ENCODE results near the gene BAZ2A.

Gene BAZ2A

GRCh38 chr12:56599041-56599440 is 31.1 kb downstream of the BAZ2A start:
- peaks cover 2% of the 10 kb centered on the region for H3F3A ChIP-seq (ENCODE audit: control insufficient read depth, insufficient read depth)
- peaks cover 70% of the 10 kb centered on the region for H3K36me3 ChIP-seq (ENCODE audit: control insufficient read depth, low read length)
- H4K20me1 ChIP-seq (ENCODE audit: control insufficient read depth, insufficient read depth, low read depth, low read length) = no peaks in the 10 kb centered on the region
- H3K9me3 ChIP-seq (ENCODE audit: control insufficient read depth, insufficient read depth, low read length) = no peaks in the 10 kb centered on the region
- H3K4me1 ChIP-seq (ENCODE audit: control insufficient read depth, low read length) = no peaks in the 10 kb centered on the region
- H3K4me2 ChIP-seq (ENCODE audit: low read length) = no peak overlapping the region
- no peak overlapping the region for H3K4me3 ChIP-seq (ENCODE audit: low read length)
- no peaks in the 10 kb centered on the region for H3K79me2 ChIP-seq (ENCODE audit: control insufficient read depth, low read length)
- no peak overlapping the region for H3K27ac ChIP-seq (ENCODE audit: low read depth, low read length)
- no peaks in the 10 kb centered on the region for H3K9me2 ChIP-seq (replicated peaks; ENCODE audit: control insufficient read depth, low read length)
- H3K27me3 ChIP-seq (ENCODE audit: control insufficient read depth, low read length) = no peaks in the 10 kb centered on the region
- no peak for TF ChIP-seq CTCF (IDR thresholded peaks at IDR 0.05; ENCODE audit: low read depth, low read length, poor library complexity, severe bottlenecking)
- no peak for TF ChIP-seq EZH2phosphoT487 (IDR thresholded peaks at IDR 0.05; ENCODE audit: borderline replicate concordance, low read length)

- H3K9me2 ChIP-seq (replicated peaks; ENCODE audit: control insufficient read depth, low read length) = no peaks in the 10 kb centered on the region
- H3K4me2 ChIP-seq (ENCODE audit: low read length) = no peak overlapping the region
- H3K36me3 ChIP-seq (ENCODE audit: control insufficient read depth, low read length) = peaks cover 50% of the 10 kb centered on the region
- H3K27me3 ChIP-seq (ENCODE audit: control insufficient read depth, low read length) = no peaks in the 10 kb centered on the region
- no peaks in the 10 kb centered on the region for H4K20me1 ChIP-seq (ENCODE audit: control insufficient read depth, insufficient read depth, low read depth, low read length)
- no peaks in the 10 kb centered on the region for H3K79me2 ChIP-seq (ENCODE audit: control insufficient read depth, low read length)
- H3K27ac ChIP-seq (ENCODE audit: low read depth, low read length) = no peak overlapping the region
- H3K9me3 ChIP-seq (ENCODE audit: control insufficient read depth, insufficient read depth, low read length) = no peaks in the 10 kb centered on the region
- no peaks in the 10 kb centered on the region for H3K4me1 ChIP-seq (ENCODE audit: control insufficient read depth, low read length)
- TF ChIP-seq EZH2phosphoT487 (IDR thresholded peaks at IDR 0.05; ENCODE audit: borderline replicate concordance, low read length) (no peak), CTCF (IDR thresholded peaks at IDR 0.05; ENCODE audit: low read depth, low read length, poor library complexity, severe bottlenecking) (no peak)
- H3K4me3 ChIP-seq (ENCODE audit: low read length) = no peak overlapping the region
- peaks cover 2% of the 10 kb centered on the region for H3F3A ChIP-seq (ENCODE audit: control insufficient read depth, insufficient read depth)
These were observed 33.3 kb downstream of the BAZ2A start for GRCh38 chr12:56596815-56597214.

DNA sequence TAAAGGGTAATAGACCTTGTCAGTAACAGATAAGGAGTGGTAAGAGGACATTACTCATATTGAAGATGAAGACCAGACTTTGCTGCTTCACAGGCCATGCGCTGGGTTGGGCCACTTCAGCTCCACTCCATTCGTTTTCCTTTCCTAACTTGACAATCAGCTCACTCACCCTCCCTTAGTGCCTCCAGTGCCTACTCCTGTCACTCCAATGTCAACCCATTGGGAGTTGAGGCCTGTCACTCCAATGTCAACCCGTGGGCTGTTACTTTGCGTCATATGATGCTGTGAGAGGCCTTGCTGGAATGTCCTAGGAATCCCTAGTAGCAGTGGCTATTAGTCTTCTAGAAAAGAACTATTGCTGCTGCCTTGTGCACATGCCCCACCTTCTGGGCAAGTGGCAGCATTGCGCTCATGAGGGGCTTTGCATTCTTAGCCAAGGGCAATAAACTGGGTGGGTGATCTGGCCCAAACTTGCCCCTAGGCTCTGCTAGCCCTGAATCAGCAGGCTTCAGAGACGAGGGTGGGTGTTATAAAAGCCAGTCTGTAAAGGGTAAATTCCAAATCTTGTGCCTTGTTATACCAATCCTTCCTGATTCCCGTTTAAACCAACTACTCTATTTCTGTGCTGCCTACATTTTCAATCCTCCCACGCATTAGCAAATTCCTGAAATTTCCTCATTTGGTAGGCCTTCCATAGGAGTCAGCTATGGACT is 36.1 kb downstream of the BAZ2A start:
- Histone ChIP-seq H3K79me2 (ENCODE audit: control insufficient read depth, low read length) (no peaks in the 10 kb centered on the region), H3K4me1 (ENCODE audit: control insufficient read depth, low read length) (no peaks in the 10 kb centered on the region), H4K20me1 (ENCODE audit: control insufficient read depth, insufficient read depth, low read depth, low read length) (no peaks in the 10 kb centered on the region), H3K27me3 (ENCODE audit: control insufficient read depth, low read length) (no peaks in the 10 kb centered on the region), H3K27ac (ENCODE audit: low read depth, low read length) (no peak overlapping the region), H3K9me2 (replicated peaks; ENCODE audit: control insufficient read depth, low read length) (no peaks in the 10 kb centered on the region), H3K36me3 (ENCODE audit: control insufficient read depth, low read length) (peaks cover 23% of the 10 kb centered on the region), H3F3A (ENCODE audit: control insufficient read depth, insufficient read depth) (peaks cover 2% of the 10 kb centered on the region), H3K4me2 (ENCODE audit: low read length) (no peak overlapping the region), H3K4me3 (ENCODE audit: low read length) (no peak overlapping the region), H3K9me3 (ENCODE audit: control insufficient read depth, insufficient read depth, low read length) (no peaks in the 10 kb centered on the region)
- TF ChIP-seq EZH2phosphoT487 (IDR thresholded peaks at IDR 0.05; ENCODE audit: borderline replicate concordance, low read length) = no peak
- TF ChIP-seq CTCF (IDR thresholded peaks at IDR 0.05; ENCODE audit: low read depth, low read length, poor library complexity, severe bottlenecking) = peak; percentile 90
